Lung (tissue), 12 donors: ENCODE results near the gene CRISPLD2. TPM values are rescaled to one million over a fixed set of nuclear protein-coding genes. Genes with fewer than 3 reads are reported as not detected.

Experiments used
- ATAC-seq: fragments of 200-7000 bp; cut with Tn5 transposase; one replicate; pipeline ENCODE4 v1.9.1; 2020; ENCODE audit warnings: moderate number of reproducible peaks; ENCODE audit not compliant: insufficient read depth, low FRiP score
- DNase-seq, 3 donors: peaks; one replicate each; pipeline ENCODE4 v3.0.0-alpha.2; 2013 to 2017
- H3K27ac ChIP-seq, 2 donors: one replicate each; pipeline ENCODE4 v1.5.1; 2013; ENCODE audit warnings: mild to moderate bottlenecking in 2 of 2, moderate library complexity in 2 of 2, control low read depth in 1 of 2, inconsistent platforms in 1 of 2, low read depth in 1 of 2, low read length in 1 of 2
- H3K27me3 ChIP-seq, 3 donors: one replicate each; pipeline ENCODE4 v1.5.1; 2013; ENCODE audit warnings: low read length in 2 of 3; ENCODE audit not compliant: control insufficient read depth in 3 of 3, insufficient read depth in 3 of 3
- H3K36me3 ChIP-seq, 4 donors: one replicate each; pipeline ENCODE4 v1.5.1; 2013; ENCODE audit warnings: low read length in 4 of 4, mild to moderate bottlenecking in 1 of 4, moderate library complexity in 1 of 4; ENCODE audit not compliant: control insufficient read depth in 4 of 4, insufficient read depth in 4 of 4
- H3K4me1 ChIP-seq, 5 donors: one replicate each; pipeline ENCODE4 v1.5.1; 2013; ENCODE audit warnings: low read length in 5 of 5, mild to moderate bottlenecking in 2 of 5, moderate library complexity in 1 of 5; ENCODE audit not compliant: control insufficient read depth in 5 of 5, insufficient read depth in 5 of 5
- H3K4me3 ChIP-seq: one replicate; pipeline ENCODE4 v1.5.1; 2013; ENCODE audit warnings: mild to moderate bottlenecking, control low read depth, moderate library complexity
- H3K9ac ChIP-seq, 2 donors: one replicate each; pipeline ENCODE4 v1.5.1; 2013; ENCODE audit warnings: low read length in 2 of 2, control low read depth in 1 of 2; ENCODE audit not compliant: insufficient read depth in 1 of 2
- H3K9me3 ChIP-seq, 4 donors: one replicate each; pipeline ENCODE4 v1.5.1; 2013; ENCODE audit warnings: low read length in 3 of 4, mild to moderate bottlenecking in 1 of 4, moderate library complexity in 1 of 4; ENCODE audit not compliant: control insufficient read depth in 4 of 4, insufficient read depth in 3 of 4
- WGBS, 2 donors: extraction: QIAGEN DNeasy Blood & Tissue Kit; methylation state at CpG; one replicate each; pipeline ENCODE4 v1.1.7; 2013; 5-methylcytosine and 5-hydroxymethylcytosine counted together
- polyA plus RNA-seq, 2 donors: library from polyadenylated mRNA; stranded (reverse); fragments of 200-250 nt; gene quantifications; one replicate each; pipeline ENCODE4 v1.2.1, GENCODE V29; 2013
- total RNA-seq, 2 donors: library from RNA; depleted of rRNA in 1 of 2; stranded (reverse); fragments of >200 nt in 1 of 2; gene quantifications; one replicate each; pipeline ENCODE4 v1.2.1, GENCODE V29; 2014 to 2021
- TF ChIP-seq, protein P1 (sequence below): IDR thresholded peaks from 2 replicates; pipeline ENCODE4 v1.5.1; 2012; ENCODE audit warnings: mild to moderate bottlenecking; ENCODE audit errors: control extremely low read depth, extremely low read depth
- donor health status: control.
- donor health status: control.
- donor health status: Bipolar disorder and iron deficiency.
- donor health status: healthy.
- donor health status: DM: yes; HTN: yes; CAD: no.

Gene CRISPLD2
- total and polyA plus RNA-seq, 4 donors = 30.3 to 136 (median 42.5) TPM

DNA sequence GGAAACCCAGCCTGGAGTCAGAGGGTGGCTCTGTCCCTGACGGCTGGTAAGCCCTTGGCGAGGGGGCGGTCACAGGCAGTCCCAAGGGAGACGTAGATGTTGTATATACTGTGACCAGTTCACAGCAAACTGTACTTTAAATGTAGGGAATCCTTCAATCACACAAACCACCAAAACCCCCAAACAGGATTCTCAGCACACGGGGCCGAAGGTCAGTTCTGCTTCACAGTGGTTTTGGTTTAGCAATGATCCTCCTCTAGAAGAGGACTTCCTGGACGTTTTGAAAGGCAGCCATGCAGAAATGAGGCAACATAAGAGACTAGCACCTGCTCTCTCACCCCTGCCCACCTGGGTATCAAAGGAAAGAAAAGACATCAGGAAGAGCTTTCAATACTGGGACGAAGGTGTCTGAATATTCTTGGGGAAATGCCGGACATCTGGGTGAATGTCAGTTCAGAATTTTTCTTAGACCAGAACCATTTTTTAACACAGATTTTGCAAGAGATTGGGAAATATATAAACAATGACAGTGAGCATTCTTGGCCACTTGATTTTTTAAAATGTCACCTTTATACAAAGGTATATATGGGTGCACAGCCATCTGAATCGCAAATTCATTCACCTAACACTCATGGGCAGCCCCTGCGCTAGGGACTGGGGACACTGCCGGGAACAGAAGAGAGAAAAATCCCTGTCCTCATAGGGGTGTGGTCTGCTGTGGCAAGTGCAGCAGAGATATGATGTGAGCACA is 74.2 kb downstream of the CRISPLD2 start:
- peaks cover 0 to 19% (median 3%) of the 10 kb centered on the region in 5 donors for H3K4me1 ChIP-seq
- TF ChIP-seq, protein P1, sequence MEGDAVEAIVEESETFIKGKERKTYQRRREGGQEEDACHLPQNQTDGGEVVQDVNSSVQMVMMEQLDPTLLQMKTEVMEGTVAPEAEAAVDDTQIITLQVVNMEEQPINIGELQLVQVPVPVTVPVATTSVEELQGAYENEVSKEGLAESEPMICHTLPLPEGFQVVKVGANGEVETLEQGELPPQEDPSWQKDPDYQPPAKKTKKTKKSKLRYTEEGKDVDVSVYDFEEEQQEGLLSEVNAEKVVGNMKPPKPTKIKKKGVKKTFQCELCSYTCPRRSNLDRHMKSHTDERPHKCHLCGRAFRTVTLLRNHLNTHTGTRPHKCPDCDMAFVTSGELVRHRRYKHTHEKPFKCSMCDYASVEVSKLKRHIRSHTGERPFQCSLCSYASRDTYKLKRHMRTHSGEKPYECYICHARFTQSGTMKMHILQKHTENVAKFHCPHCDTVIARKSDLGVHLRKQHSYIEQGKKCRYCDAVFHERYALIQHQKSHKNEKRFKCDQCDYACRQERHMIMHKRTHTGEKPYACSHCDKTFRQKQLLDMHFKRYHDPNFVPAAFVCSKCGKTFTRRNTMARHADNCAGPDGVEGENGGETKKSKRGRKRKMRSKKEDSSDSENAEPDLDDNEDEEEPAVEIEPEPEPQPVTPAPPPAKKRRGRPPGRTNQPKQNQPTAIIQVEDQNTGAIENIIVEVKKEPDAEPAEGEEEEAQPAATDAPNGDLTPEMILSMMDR = no peak
- no peaks in the 10 kb centered on the region for H3K27me3 ChIP-seq
- no peak overlapping the region for H3K9ac ChIP-seq
- 48 to 72% methylated on average over 12 of the region's 12 CpGs for WGBS, 2 donors
- ATAC-seq (peak; percentile 25), DNase-seq (no peak)
- no peak overlapping the region for H3K4me3 ChIP-seq
- H3K27ac ChIP-seq = peak overlapping the region in 1 of 2 donors; percentile 7
- H3K36me3 ChIP-seq = no peaks in the 10 kb centered on the region
- H3K9me3 ChIP-seq = peaks cover 0 to 2% (median 0%) of the 10 kb centered on the region in 4 donors

DNA sequence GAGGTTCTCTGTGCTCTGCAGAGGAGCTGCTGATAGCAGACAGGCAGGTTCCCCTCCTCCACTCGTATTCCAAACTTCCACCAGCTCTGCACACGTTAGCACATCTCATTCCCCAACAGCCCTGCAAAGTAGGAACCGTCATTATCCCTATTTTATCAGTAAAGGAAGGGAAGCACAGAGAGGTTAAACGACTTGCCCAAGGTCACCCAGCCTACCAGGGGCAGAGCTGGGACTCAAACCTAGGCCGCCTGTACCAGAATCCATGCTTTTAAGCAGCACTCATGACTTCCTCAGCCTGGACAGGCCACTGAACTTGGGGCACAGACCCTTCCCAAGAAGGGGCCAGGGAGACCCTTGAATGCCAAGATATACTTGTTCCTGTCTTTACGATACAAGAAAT is 75.2 kb downstream of the CRISPLD2 start:
- DNase-seq (no peak), ATAC-seq (no peak)
- Histone ChIP-seq H3K4me3 (no peak overlapping the region), H3K9me3 (peaks cover 0 to 2% (median 0%) of the 10 kb centered on the region in 4 donors), H3K27me3 (no peaks in the 10 kb centered on the region), H3K4me1 (peaks cover 0 to 14% (median 3%) of the 10 kb centered on the region in 5 donors), H3K9ac (no peak overlapping the region), H3K36me3 (no peaks in the 10 kb centered on the region), H3K27ac (no peak overlapping the region)
- WGBS, 2 donors = 69 to 75% methylated on average over 6 of the region's 6 CpGs
- TF ChIP-seq, protein P1 = no peak

DNA sequence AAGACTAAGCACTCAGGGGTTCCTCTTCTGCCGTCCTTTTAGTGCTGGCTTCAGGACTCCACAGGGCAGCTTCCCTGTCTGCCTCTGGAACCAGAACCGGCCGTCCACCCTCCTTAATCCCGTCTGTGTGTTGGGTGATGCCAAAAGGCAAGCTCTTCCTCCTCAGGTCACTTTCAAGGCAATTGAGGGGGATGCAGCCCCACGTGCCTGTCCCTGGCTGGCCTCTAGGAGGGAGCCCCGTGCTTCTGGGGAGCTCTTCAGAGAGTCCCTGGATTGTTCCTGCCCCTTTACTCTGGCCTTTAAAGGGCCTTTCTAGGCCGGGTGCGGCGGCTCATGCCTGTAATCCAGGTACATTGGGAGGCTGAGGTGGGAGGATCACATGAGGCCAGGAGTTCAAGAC is 77.1 kb downstream of the CRISPLD2 start:
- Histone ChIP-seq H3K27ac (no peak overlapping the region), H3K4me1 (peaks cover 0 to 4% (median 3%) of the 10 kb centered on the region in 5 donors), H3K27me3 (no peaks in the 10 kb centered on the region), H3K36me3 (no peaks in the 10 kb centered on the region), H3K9me3 (peaks cover 0 to 2% (median 0%) of the 10 kb centered on the region in 4 donors), H3K9ac (no peak overlapping the region), H3K4me3 (no peak overlapping the region)
- ATAC-seq = no peak
- 81 to 85% methylated on average over 9 of the region's 9 CpGs for WGBS, 2 donors
- TF ChIP-seq, protein P1 = no peak
- no peak for DNase-seq
